Nephron progenitor cell (in vitro differentiated cells): ENCODE data around the gene HIP1R.

Source experiments
- DNase-seq: peaks from one replicate; pipeline ENCODE4 v3.0.0; 2021
- H3K27ac Mint-ChIP-seq: 2 replicates; pipeline ENCODE4 v1.8.0; 2021; ENCODE audit warnings: mild to moderate bottlenecking, moderate library complexity, mixed read lengths
- H3K27me3 Mint-ChIP-seq: 2 replicates; pipeline ENCODE4 v1.8.0; 2021; ENCODE audit warnings: mild to moderate bottlenecking, low read depth, mixed read lengths; ENCODE audit not compliant: poor library complexity
- H3K36me3 Mint-ChIP-seq: 2 replicates; pipeline ENCODE4 v1.8.0; 2021; ENCODE audit warnings: low read depth, mixed read lengths
- H3K4me1 Mint-ChIP-seq: 2 replicates; pipeline ENCODE4 v1.8.0; 2021; ENCODE audit warnings: mixed read lengths
- H3K4me3 Mint-ChIP-seq: 2 replicates; pipeline ENCODE4 v1.8.0; 2021; ENCODE audit warnings: mild to moderate bottlenecking, moderate library complexity, mixed read lengths
- H3K9me3 Mint-ChIP-seq: 2 replicates; pipeline ENCODE4 v1.8.0; 2021; ENCODE audit warnings: mild to moderate bottlenecking, moderate library complexity, mixed read lengths
- TF ChIP-seq, protein P1 (sequence below): fragments of 200-600 bp; sonication (generic); IDR thresholded peaks from 2 replicates; pipeline ENCODE4 v1.5.0; 2021; ENCODE audit warnings: antibody characterized with exemption

HIP1R gene

DNA sequence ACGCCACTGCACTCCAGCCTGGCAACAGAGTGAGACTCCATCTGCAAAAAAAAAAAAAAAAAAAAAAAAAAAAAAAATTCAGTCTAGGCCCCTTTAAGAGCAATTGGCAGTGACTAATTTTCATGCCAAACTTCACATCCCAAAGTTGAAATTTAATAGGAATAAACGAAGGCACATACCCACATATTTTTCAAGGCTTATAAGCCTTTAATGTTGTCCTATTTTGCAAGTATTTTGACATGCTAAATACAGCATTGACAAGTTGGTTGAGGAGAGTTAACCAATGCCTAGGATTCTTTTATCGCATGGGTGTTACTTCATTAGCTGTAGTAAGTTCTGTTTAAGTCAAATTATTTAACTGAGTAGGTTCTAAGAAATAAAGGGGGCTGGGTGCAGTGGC, 23.5 kb upstream of the HIP1R start:
- H3K27ac Mint-ChIP-seq: no peak overlapping the region
- peaks cover 4% of the 10 kb centered on the region for H3K9me3 Mint-ChIP-seq
- H3K4me3 Mint-ChIP-seq: no peak overlapping the region
- H3K36me3 Mint-ChIP-seq: no peaks in the 10 kb centered on the region
- H3K27me3 Mint-ChIP-seq: peaks cover 8% of the 10 kb centered on the region
- TF ChIP-seq, protein P1, sequence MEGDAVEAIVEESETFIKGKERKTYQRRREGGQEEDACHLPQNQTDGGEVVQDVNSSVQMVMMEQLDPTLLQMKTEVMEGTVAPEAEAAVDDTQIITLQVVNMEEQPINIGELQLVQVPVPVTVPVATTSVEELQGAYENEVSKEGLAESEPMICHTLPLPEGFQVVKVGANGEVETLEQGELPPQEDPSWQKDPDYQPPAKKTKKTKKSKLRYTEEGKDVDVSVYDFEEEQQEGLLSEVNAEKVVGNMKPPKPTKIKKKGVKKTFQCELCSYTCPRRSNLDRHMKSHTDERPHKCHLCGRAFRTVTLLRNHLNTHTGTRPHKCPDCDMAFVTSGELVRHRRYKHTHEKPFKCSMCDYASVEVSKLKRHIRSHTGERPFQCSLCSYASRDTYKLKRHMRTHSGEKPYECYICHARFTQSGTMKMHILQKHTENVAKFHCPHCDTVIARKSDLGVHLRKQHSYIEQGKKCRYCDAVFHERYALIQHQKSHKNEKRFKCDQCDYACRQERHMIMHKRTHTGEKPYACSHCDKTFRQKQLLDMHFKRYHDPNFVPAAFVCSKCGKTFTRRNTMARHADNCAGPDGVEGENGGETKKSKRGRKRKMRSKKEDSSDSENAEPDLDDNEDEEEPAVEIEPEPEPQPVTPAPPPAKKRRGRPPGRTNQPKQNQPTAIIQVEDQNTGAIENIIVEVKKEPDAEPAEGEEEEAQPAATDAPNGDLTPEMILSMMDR: no peak
- DNase-seq: no peak
- H3K4me1 Mint-ChIP-seq: no peaks in the 10 kb centered on the region

DNA sequence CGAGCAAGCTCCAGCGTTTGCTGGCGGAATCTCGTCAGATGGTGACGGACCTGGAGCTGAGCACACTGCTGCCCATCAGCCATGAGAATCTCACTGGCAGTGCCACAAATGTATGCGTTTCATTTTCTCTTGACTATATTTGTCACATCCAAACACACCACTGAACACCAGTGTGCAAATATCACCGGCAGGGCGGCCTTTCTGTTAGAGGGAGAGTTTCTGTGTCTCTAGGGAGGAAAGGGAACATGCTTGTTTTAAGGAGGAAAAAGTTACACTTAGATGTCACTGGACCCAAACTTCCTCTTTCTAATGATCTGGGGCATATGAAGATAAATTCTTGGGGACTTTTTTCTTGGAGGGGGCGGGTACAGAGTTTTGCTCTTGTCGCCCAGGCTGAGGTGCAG, 21.9 kb upstream of the HIP1R start:
- TF ChIP-seq, protein P1: no peak
- peaks cover 4% of the 10 kb centered on the region for H3K9me3 Mint-ChIP-seq
- no peaks in the 10 kb centered on the region for H3K36me3 Mint-ChIP-seq
- no peak for DNase-seq
- no peaks in the 10 kb centered on the region for H3K4me1 Mint-ChIP-seq
- no peak overlapping the region for H3K4me3 Mint-ChIP-seq
- peaks cover 6% of the 10 kb centered on the region for H3K27me3 Mint-ChIP-seq
- peak overlapping the region; percentile 8 for H3K27ac Mint-ChIP-seq

DNA sequence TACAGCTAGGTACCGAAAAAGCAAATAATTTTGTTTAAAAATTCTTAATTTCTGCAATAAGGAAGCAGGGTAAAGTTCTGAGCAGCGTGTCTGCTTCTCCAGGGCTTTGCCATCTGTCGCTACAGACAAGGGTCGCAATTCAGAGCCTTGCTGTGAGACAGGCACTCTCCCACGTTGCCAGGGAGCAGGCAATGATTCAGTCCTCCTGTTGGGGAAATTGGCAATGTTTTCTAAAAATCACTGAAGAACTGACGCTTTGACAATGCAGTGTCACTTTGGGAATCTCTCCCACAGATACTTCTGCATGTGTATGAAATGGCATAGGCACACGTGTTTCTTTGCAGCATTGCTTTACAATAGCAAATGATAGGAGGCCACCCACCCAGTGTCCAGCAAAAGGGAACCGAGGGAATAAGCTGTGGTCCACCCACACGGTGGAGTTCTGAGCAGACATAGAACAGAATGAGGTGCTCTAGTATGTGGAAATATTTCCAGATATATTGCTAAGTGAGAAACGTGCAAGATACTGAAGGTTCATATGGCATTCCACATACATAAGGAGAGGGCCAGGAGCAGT, 16.0 kb upstream of the HIP1R start:
- no peak for DNase-seq
- H3K27me3 Mint-ChIP-seq: peaks cover 6% of the 10 kb centered on the region
- H3K9me3 Mint-ChIP-seq: no peaks in the 10 kb centered on the region
- peaks cover 6% of the 10 kb centered on the region for H3K4me1 Mint-ChIP-seq
- H3K4me3 Mint-ChIP-seq: no peak overlapping the region
- TF ChIP-seq, protein P1: no peak
- H3K36me3 Mint-ChIP-seq: no peaks in the 10 kb centered on the region
- no peak overlapping the region for H3K27ac Mint-ChIP-seq

DNA sequence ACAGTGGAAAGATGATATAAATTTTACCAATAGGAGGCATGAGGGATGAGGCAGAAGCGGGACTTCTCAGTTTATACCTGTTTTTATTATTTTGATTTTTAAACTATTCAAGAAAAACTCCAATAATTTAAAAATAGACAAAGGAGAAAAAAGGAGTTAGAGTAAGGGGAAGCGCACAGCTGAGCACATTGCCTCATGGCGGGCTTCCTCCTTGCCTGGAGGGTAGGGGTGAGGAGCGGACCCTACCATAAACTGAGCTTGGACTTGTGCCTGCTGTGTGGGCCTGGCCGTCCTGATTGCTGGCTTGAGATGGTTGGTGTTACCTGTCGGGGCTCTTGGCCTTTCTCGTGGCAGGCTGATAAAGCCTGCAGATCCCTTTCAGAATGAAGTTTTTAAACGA, 15.1 kb upstream of the HIP1R start:
- no peak overlapping the region for H3K4me3 Mint-ChIP-seq
- peaks cover 6% of the 10 kb centered on the region for H3K4me1 Mint-ChIP-seq
- no peak overlapping the region for H3K27ac Mint-ChIP-seq
- TF ChIP-seq, protein P1: no peak
- H3K27me3 Mint-ChIP-seq: peaks cover under 1% of the 10 kb centered on the region
- H3K36me3 Mint-ChIP-seq: no peaks in the 10 kb centered on the region
- DNase-seq: no peak
- H3K9me3 Mint-ChIP-seq: no peaks in the 10 kb centered on the region

DNA sequence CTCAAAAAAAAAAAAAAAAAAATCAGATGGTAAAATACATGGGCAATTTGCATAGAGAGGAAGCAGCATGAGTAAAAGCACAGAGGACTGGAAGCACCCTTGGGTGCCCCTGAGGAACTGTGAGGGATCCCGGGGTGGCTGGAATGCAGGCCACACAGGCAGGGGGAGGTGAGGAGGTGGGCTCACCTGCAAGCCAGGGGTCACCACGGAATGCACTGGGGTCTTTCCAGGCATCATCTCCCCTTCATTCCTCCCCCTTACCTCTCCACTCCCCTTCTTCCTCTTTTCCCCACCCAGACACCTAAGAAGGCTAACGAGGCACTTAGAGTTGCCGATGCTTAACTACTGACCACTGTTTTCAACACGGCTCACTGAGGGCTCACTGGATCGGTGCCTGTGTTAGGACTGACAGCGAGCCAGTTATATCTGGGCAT, 14.4 kb upstream of the HIP1R start:
- Mint-ChIP-seq H3K36me3 (no peaks in the 10 kb centered on the region), H3K4me1 (peaks cover 6% of the 10 kb centered on the region), H3K27ac (peak overlapping the region; percentile 61), H3K4me3 (no peak overlapping the region), H3K27me3 (peaks cover 2% of the 10 kb centered on the region), H3K9me3 (no peaks in the 10 kb centered on the region)
- TF ChIP-seq, protein P1: no peak
- DNase-seq: no peak

DNA sequence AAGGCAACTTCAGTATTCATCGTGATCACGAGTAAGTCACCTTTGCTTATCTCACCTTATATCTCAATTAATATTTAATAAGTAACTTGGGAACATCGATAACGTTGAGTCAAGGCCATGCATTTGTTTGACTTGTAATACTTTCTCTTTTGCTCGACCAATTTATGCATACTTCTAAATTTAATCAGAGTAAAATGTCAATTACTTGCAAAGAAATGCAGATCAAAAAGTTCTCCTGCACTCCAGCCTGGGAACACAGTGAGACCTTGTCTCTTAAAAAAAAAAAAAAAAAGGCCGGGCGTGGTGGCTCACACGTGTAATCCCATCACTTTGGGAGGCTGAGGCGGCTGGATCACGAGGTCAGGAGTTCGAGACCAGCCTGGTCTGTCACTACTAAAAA, 11.8 kb upstream of the HIP1R start:
- Mint-ChIP-seq H3K27ac (no peak overlapping the region), H3K4me1 (peaks cover 12% of the 10 kb centered on the region), H3K36me3 (no peaks in the 10 kb centered on the region), H3K4me3 (no peak overlapping the region), H3K27me3 (peaks cover 17% of the 10 kb centered on the region), H3K9me3 (no peaks in the 10 kb centered on the region)
- TF ChIP-seq, protein P1: no peak
- DNase-seq: no peak
